ENCODE measurements around the gene PVALB. TPM values are rescaled to one million over a fixed set of nuclear protein-coding genes. Genes with fewer than 3 reads are reported as not detected.

PVALB gene
- total and polyA plus RNA-seq, 9 of the 15 experiments (the other 6 are each of a cell fraction or from before 2014, with no cell fraction given), result not detected

DNA sequence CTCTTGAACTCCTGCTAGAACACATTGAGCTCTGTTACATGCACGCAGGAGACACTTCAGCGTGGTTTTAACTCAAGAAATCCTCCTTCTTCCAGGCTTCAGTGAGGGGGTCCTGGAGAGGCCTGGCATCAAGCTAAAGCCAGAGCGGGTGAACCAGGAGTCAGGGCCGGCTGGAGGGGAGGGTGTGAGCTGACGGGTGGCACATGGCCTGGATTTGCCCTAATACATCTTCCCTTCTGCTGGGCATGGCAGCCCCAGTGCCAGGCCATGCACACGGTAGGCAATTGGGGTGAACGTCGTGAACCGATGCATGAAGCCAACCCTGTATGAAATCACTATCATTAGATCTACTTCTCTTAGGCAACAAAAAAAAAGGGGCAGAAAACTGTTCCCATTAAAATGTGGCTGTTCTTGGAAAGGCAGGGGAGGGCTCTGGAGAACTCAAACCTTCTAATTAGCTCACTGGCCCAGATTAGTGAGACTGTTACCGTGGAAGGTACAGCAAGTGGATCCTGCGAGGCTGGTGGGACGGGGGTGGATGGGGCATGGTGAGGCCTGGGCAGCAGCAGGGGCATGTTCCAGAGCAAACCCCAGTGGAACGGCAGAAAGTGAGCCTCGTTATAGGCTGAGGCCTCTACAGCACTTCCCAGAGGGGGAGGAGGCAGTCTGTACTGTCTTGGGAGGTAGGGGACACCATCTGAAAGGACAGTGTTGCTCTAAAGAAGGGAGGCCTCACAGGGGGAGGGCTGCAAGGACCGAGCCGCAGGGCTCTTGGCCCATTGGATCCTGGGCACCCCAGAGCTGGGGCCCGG, 51.5 kb downstream of the PVALB start:
- Histone ChIP-seq H3K9ac (ENCODE audit: insufficient read depth in 1 of 2, low read depth in 2 of 2, low read length in 2 of 2) (no peak overlapping the region), H3K4me2 (ENCODE audit: insufficient read depth, low read length) (no peak overlapping the region), H2AFZ (ENCODE audit: low read depth, low read length) (no peak overlapping the region), H4K20me1 (replicated peaks; ENCODE audit: control insufficient read depth, insufficient read depth, low read length) (no peaks in the 10 kb centered on the region), H3K36me3 (ENCODE audit: control insufficient read depth, insufficient read depth, low read length) (no peaks in the 10 kb centered on the region), H3K9me3 (replicated peaks; ENCODE audit: control insufficient read depth, insufficient read depth, low read depth, low read length) (no peaks in the 10 kb centered on the region), H3K79me2 (ENCODE audit: control insufficient read depth, insufficient read depth, low read length) (no peaks in the 10 kb centered on the region), H3K9me1 (ENCODE audit: control insufficient read depth, insufficient read depth, low read length) (no peaks in the 10 kb centered on the region), H3K4me1 (replicated peaks in 1 of 2; ENCODE audit: control insufficient read depth in 2 of 2, insufficient read depth in 2 of 2, low read length in 2 of 2) (no peaks in the 10 kb centered on the region), H3K4me3 (no peak overlapping the region), H3K27ac (ENCODE audit: extremely low read depth, low read depth, low read length) (no peak overlapping the region), H3K27me3 (ENCODE audit: control insufficient read depth in 2 of 2, insufficient read depth in 2 of 2, low read length in 2 of 2) (peaks cover 3 to 86% of the 10 kb centered on the region in 2 experiments; a peak in 4 of 5 replicates)
- WGBS (ENCODE audit: insufficient coverage, low coverage, missing lambda C conversion rate), result 1% methylated on average over 10 of the region's 17 CpGs
- in situ Hi-C loops (cut with MboI), result no loop called here
- DNase-seq (ENCODE audit: extremely low read depth in 1 of 4, low spot score in 3 of 4) (no peak), FAIRE-seq (no peak), ATAC-seq (no peak)
- intact Hi-C loops (cut with micrococcal nuclease), result no loop called here
- TF ChIP-seq HNRNPLL (IDR thresholded peaks at IDR 0.05; ENCODE audit: low read depth, low read length, poor library complexity, severe bottlenecking), result no peak
- TF ChIP-seq, protein P1, sequence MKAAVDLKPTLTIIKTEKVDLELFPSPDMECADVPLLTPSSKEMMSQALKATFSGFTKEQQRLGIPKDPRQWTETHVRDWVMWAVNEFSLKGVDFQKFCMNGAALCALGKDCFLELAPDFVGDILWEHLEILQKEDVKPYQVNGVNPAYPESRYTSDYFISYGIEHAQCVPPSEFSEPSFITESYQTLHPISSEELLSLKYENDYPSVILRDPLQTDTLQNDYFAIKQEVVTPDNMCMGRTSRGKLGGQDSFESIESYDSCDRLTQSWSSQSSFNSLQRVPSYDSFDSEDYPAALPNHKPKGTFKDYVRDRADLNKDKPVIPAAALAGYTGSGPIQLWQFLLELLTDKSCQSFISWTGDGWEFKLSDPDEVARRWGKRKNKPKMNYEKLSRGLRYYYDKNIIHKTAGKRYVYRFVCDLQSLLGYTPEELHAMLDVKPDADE (conservative IDR thresholded peaks at IDR 0.05; ENCODE audit: control insufficient read depth, low read depth, low read length), result no peak
- TF ChIP-seq POLR2H (tag; IDR thresholded peaks at IDR 0.05; ENCODE audit: low read depth), result no peak
- TF ChIP-seq RBM25 (IDR thresholded peaks at IDR 0.05; ENCODE audit: low read depth, low read length, severe bottlenecking), result no peak
- no peak for TF ChIP-seq MTA3 (IDR thresholded peaks at IDR 0.05; ENCODE audit: borderline replicate concordance)
- no peak for TF ChIP-seq NCOR1 (IDR thresholded peaks at IDR 0.05)
- TF ChIP-seq FOSL1 (tag; conservative IDR thresholded peaks at IDR 0.05), result no peak
- TF ChIP-seq KDM5B (IDR thresholded peaks at IDR 0.05; ENCODE audit: insufficient replicate concordance, low read depth, low read length), result no peak
- TF ChIP-seq COPS2 (conservative IDR thresholded peaks at IDR 0.05), result no peak
- no peak for TF ChIP-seq NR2C2 (CRISPR knock-in tag; IDR thresholded peaks at IDR 0.05)
- TF ChIP-seq NR2C2 (tag; IDR thresholded peaks at IDR 0.05), result no peak
- TF ChIP-seq MCM7 (IDR thresholded peaks at IDR 0.05), result no peak
- TF ChIP-seq TOE1 (IDR thresholded peaks at IDR 0.05; ENCODE audit: borderline replicate concordance), result no peak
- TF ChIP-seq TOE1 (CRISPR knock-in tag; IDR thresholded peaks at IDR 0.05; ENCODE audit: borderline replicate concordance, low read depth), result no peak
- TF ChIP-seq BDP1 (IDR thresholded peaks at IDR 0.05; ENCODE audit: insufficient read depth, insufficient read length), result no peak
- TF ChIP-seq CC2D1A (IDR thresholded peaks at IDR 0.05), result no peak
- no peak for TF ChIP-seq THRA (IDR thresholded peaks at IDR 0.05)
- ChIA-PET POLR2A (interaction anchor here (0.5 to 0.7 kb wide), 3 partner anchors 24 to 79 kb away, joined by 3 to 4 read pairs (median 3); no protein-coding TSS in a partner anchor), CTCF (ENCODE audit: low intra/inter-chr PET ratio) (no interaction called here)
- no TSS peak for BruUV-seq (replicated peaks)

Data from K562 (cell line).